GM18907 (cell line): Measurements from ENCODE around the gene TNFRSF25.
"Not testable (repeated sequence)": the region's sequence is repeated elsewhere in the genome, so short reads cannot be mapped to it uniquely, and the experiment has no call there.

ENCODE experiments used
- ATAC-seq: cut with Tn5 transposase; IDR thresholded peaks from one replicate; pipeline ENCODE4 v1.9.1; 2021; ENCODE audit warnings: mild to moderate bottlenecking, moderate library complexity; ENCODE audit not compliant: unreplicated experiment

The TNFRSF25 gene

DNA sequence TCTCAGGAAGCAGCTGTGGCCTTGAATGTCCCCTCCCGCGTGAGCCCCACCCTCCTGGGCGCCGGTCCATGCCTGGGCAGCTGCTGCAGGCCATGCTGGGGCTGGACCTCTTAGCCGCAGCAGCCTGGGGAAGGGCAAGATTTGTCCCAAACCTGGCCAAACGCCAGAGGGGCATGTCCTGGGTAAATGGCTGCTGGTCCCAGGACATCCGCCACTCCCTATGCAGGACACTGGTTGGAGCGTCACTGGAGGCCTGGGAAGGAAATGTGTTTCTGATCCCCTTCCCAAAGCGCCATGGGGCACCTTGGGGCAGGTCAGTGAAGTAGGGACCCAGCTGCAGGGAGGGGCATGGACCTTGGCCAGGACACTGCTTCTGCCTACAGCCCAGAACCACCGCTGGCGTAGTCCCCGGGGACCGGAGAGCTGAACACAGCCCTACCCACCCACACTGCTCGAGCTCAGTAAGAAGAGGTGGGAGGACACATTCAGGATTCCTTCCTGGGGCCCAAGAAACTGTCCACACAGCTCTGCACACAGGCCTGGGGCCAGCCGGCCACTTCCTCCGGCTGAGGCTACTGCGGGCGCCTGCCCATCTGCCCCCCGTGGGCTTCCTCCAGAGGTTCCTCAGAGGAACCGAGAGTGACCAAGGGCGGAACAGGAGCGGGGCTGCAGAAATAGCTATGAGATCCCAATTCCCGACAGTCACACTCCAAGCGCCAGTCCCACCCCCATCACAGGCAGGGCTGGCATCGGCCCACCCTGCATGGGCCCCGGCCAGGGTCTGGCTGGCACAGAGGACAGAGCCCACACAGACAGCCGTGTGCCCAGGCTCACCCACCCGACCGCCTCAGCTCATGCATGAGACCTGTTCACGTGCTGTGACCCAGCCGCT is 36.3 kb upstream of the TNFRSF25 start:
- ATAC-seq, result no peak

DNA sequence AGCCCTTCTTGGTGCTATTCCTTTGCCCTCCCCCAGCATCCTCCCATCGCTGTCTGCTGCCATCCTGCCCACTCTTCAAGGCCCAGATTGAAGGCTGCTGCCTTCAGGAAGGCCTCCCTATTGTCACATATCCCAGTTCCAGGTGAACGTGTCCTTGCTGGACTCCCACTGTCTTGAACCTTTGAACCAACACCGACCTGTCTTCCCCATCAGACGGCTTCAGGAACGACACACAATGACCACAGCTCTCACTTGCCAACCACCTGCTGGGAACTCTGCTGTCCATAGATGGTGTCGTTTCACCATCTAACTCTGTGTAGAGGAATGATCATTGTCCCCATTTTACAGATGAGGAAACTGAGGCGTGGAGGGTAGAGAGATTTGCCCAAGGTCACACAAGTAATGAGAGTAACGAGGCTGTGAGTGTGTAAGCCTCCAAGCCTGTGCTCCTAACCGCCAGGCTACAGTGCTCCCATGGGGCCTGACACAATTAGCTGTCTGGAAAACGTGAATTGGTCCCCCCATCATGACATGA is 35.4 kb upstream of the TNFRSF25 start:
- ATAC-seq, result no peak

DNA sequence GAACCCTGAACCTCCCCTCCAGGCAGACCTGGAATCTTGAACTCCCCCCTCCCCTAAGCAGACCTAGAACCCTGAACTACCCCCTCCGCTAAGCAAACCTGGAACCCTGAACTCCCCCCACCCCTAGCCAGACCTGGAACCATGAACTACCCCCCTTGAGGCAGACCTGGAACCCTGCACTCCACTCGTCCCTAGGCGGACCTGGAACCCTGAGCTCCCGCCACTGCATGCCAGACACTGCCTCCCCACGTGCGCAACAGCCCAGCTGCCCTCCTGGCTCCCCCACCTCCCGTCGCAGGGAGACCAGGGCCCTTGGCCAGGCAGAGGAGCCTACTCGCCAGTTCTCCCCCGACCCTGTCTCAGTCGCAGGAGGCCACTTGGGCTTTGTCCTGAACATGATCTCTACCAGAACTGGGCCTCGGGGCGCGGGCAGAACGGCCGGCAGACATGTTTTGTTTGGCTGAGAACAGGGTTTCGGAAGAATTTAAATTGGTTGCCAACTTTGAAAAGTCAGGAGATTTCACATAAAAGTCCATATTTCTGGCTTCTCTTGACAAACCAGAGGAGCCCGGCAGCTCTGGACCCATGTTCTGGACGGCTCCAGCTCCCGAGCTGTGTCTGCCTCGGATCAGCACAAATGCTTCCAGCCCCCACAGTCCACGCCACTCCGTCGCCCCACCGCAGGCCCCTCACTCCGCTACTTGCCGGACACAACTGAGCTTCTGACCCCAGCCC is 34.7 kb upstream of the TNFRSF25 start:
- no peak for ATAC-seq

GRCh38 chr1:6499296-6499695 is 33.3 kb upstream of the TNFRSF25 start:
- ATAC-seq, result no peak

GRCh38 chr1:6498576-6499111 is 32.7 kb upstream of the TNFRSF25 start:
- no peak for ATAC-seq

- no peak for ATAC-seq
Measured at GRCh38 chr1:6497867-6498575, 32.0 kb upstream of the TNFRSF25 start.

DNA sequence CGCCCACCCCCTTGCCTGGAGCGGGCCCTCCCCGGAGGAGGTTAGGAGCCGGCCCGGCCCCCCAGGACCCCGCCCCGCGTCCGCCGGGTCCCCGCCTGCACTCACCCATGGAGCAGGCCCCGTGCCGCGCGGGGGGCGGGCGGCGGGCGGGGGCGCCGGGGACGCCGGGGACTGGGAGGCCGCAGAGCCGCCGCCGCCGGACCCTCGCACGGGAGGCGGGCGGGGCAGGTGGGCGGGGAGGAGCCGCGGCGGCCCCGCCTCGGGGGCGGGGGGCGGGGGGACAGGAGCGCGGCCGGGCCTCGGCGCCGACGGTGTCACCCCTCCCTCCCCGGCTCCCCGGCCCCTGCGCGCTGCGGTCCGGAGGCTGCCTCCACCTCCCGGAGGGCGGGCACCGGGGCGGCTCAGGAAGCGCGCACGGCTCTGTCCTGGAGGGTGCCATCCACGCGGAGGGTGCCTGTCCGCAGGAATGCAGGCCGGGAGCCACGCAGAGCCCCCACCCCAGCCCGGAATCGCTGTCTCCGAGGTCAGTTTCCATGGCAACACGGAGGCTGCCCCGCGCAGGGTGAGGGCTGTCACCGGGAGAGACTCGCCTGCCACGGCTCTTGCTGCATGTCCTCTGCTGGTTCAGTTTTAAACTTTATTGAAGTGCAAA is 31.4 kb upstream of the TNFRSF25 start:
- no peak for ATAC-seq

DNA sequence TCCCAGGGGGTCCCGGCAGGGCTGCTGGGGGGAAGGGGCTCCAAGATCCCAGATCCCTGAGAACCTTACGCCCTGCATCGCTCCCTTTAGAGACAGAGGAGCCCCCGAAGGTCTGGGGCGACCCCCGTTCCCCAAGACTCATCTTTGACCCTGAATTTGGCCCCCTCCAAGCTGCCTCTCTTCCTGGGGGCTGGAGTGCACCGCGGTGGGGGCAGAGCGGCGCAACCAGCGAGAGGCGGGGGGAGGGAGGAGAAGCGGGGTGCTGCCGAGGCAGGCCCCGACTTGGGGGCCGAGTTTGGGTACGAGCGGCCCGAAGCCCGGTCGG is 30.9 kb upstream of the TNFRSF25 start:
- ATAC-seq, result no peak

DNA sequence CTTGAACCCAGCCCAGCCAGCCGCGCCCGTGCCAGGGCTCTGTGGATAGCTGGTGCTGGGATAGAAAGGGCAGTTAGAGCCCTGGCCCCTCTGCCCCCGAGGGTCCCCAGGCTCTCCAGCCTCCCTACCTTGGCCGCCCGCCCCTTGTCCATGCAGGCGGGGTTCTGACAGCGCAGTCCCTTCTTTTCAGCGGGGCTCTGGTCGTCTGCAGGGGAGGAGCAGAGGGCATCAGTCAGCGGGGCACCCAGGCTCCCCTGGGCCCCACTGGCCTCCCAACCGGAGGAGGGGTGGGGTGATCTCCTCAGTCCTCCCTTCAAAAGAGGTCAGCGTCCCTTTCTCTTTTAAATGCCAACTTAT is 30.4 kb upstream of the TNFRSF25 start:
- ATAC-seq, result no peak

DNA sequence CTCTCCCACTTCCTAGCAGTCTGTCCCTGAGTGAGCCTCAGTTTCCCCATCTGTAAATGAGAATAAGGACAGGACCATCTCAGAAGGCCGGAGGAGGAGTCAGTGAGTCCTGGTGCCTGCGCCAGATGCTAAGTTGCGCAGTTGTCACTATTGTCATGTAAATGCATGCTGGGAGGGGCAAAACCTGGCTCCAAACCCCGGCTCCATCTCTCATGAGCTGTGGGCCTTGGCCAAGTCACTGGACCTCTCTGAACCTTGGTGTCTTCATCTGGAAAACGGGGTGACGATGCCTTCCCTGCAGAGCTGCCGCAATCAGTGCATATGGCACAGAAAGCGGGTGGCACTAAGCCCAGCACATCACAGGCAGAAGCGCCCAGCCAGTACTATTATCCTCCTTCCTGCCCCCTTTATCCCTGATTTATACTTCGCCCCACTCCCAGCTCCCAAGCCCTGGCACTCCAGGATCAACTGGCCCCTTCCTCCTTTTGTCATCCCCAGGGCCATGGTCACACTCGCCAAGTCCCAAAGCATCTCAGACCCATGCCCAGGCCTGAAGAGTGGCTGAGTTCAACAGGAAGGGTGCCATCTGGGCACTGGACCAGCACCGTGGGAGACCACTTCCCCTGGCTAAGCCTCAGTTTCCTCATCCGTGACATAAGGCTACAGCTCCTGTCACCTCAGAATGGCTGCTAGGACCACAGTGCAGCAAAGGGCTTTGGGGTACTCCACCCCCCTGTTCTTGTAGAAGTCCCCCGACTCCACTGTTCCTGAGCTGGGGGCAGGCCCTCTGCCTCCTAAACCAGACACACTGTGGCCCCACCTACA is 29.8 kb upstream of the TNFRSF25 start:
- ATAC-seq, result no peak

DNA sequence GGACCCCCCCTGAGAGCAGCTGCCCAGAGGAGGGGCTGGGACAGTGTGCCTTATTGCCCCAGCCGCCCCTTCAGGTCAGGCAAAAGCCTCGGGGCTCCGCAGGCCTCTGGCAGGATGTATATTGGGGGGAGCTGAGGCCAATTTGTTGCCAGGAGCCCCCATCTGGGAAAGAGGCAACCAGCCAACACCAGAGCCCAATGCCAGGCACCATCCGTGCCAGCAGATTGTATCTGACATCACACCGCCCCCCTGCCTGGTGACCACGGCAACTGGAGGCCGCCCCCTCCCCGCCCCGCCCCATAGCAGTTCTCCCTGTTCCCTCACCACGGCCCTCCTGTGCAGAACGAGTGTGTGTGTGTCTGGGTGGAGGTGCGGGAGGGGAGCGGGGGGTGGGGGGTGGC is 29.1 kb upstream of the TNFRSF25 start:
- ATAC-seq, result no peak

GRCh38 chr1:6494627-6495026 is 28.7 kb upstream of the TNFRSF25 start:
- ATAC-seq, result no peak

GRCh38 chr1:6493834-6494223 is 27.9 kb upstream of the TNFRSF25 start:
- ATAC-seq, result not testable (repeated sequence)

DNA sequence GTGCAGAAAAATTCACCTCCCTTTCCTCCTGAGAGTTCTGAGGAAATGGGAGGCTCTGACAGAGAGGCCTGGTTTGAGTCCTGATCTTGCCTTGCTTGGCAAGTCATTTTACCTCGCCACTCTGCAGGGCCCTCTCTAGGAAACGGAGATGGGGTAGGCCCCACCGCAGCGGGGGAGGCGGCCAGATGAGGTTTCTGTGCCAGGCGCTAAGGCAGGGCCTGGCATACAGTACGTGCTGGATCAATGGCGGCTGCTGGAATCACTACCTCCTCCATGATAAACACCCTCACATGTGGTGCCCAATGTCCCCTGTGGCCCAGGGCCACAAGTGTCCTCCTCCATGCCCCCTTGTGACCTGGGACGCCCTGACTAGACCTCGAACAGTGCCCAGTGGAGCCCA is 26.0 kb upstream of the TNFRSF25 start:
- no peak for ATAC-seq

DNA sequence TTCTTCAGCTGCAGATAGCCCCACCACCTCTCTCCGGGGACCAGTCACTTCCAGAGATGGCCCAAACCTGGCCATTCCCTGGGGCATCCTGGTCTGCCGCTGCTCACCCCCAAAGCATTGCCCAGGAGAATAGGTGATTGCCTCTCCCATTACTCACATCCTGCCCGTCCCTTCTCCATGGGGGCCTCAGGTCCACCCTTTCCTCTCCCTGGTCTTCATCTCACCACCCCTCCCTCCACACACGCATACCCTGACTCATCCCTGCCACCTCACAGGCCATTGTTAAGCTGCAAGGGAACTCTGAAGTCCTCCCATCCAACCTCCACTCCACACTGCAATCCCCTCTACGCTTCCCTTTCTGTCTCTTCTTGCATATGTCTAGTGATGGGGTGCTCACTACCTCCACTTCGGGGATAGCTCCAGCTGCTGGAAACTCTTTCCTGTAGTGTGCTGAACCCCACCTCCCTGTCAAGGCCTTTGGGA is 25.5 kb upstream of the TNFRSF25 start, which contains the start of gene PLEKHG5:
Gene PLEKHG5, minus strand, starts transcription at position 188 of the 483 bp plus-strand sequence. CDS start 14,096 bp downstream, outside the sequence.
- ATAC-seq, result no peak

GRCh38 chr1:6491081-6491449 is 25.1 kb upstream of the TNFRSF25 start:
- no peak for ATAC-seq

- ATAC-seq, result peak; percentile 51
Measured at GRCh38 chr1:6490181-6491080, 24.5 kb upstream of the TNFRSF25 start.

DNA sequence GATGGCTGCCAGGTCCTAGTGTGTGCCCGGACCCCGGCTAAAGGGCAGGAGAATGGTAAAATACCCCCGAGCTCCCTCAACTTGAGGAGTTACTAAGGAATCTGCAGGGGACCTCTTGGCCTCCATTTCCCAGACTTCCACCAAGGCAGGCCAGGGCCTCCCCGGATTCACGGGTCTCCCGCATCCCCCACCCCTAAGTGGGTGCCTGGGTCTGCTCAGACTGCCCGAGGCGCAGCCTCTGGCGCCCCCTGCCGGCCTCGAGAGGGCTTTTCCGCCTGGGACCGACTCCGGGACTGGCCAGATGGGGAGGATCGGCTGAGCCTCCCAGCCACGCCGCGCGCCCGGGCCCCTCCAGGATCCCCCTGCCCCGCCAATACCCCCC is 23.8 kb upstream of the TNFRSF25 start:
- peak; percentile 52 for ATAC-seq

GRCh38 chr1:6489383-6489765 is 23.4 kb upstream of the TNFRSF25 start:
- ATAC-seq, result no peak
